ENCODE results near the gene RAVER2. TPM values are rescaled to one million over a fixed set of nuclear protein-coding genes. Genes with fewer than 3 reads are reported as not detected.
A peak's percentile ranks its signal among the peaks of the same experiment; 100 is the strongest.

RAVER2 gene
- polyA plus RNA-seq, 3 donors, result 0.38 to 1.3 (median 0.69) TPM

GRCh38 chr1:64878090-64878489 lies 133.2 kb downstream of the RAVER2 start:
- H3K79me2 ChIP-seq (ENCODE audit: insufficient read depth, low read length), result no peaks in the 10 kb centered on the region
- no peak overlapping the region for H3K4me3 ChIP-seq (replicated peaks in 1 of 3; ENCODE audit: low read depth in 2 of 3, low read length in 3 of 3)
- H3K9me3 Mint-ChIP-seq, result no peaks in the 10 kb centered on the region
- no peaks in the 10 kb centered on the region for H3K27me3 ChIP-seq (ENCODE audit: control insufficient read depth in 2 of 2, insufficient read depth in 2 of 2, low read length in 2 of 2)
- H3K27ac ChIP-seq (ENCODE audit: low read depth in 1 of 2, low read length in 2 of 2), result no peak overlapping the region
- H3K4me2 ChIP-seq (replicated peaks; ENCODE audit: extremely low read depth, low read length, poor library complexity, severe bottlenecking), result no peak overlapping the region
- intact Hi-C loops (cut with micrococcal nuclease), result no loop called here
- DNase-seq, result no peak
- peaks cover 80 to 97% of the 10 kb centered on the region in 2 donors for H3K36me3 ChIP-seq (replicated peaks in 1 of 2; ENCODE audit: control insufficient read depth in 1 of 2, insufficient read depth in 2 of 2, low read length in 2 of 2)
- H3K9me3 ChIP-seq (replicated peaks in 1 of 2; ENCODE audit: control insufficient read depth in 1 of 2, insufficient read depth in 1 of 2, low read length in 2 of 2), result no peaks in the 10 kb centered on the region
- no peak overlapping the region for H2AFZ ChIP-seq (ENCODE audit: insufficient read depth, low read depth, low read length, poor library complexity, severe bottlenecking)
- H3K36me3 Mint-ChIP-seq, result peaks cover 75 to 77% of the 10 kb centered on the region in 2 donors
- H3K27ac Mint-ChIP-seq, result peak overlapping the region in 1 of 7 donors; percentile 65
- H3K27me3 Mint-ChIP-seq (ENCODE audit: low read depth in 3 of 3), result peaks cover 0 to 2% (median 0%) of the 10 kb centered on the region in 3 donors
- no peak overlapping the region for H3K4me3 Mint-ChIP-seq
- no peak for TF ChIP-seq CTCF (IDR thresholded peaks at IDR 0.05)
- H3K9ac ChIP-seq (ENCODE audit: insufficient read depth, low read length, poor library complexity, severe bottlenecking), result no peak overlapping the region
- H3K4me1 Mint-ChIP-seq, result no peaks in the 10 kb centered on the region
- H4K20me1 ChIP-seq (ENCODE audit: insufficient read depth, low read length), result peaks cover 57% of the 10 kb centered on the region
- no peaks in the 10 kb centered on the region for H3K4me1 ChIP-seq (ENCODE audit: control insufficient read depth in 1 of 2, insufficient read depth in 2 of 2, low read length in 2 of 2)

DNA sequence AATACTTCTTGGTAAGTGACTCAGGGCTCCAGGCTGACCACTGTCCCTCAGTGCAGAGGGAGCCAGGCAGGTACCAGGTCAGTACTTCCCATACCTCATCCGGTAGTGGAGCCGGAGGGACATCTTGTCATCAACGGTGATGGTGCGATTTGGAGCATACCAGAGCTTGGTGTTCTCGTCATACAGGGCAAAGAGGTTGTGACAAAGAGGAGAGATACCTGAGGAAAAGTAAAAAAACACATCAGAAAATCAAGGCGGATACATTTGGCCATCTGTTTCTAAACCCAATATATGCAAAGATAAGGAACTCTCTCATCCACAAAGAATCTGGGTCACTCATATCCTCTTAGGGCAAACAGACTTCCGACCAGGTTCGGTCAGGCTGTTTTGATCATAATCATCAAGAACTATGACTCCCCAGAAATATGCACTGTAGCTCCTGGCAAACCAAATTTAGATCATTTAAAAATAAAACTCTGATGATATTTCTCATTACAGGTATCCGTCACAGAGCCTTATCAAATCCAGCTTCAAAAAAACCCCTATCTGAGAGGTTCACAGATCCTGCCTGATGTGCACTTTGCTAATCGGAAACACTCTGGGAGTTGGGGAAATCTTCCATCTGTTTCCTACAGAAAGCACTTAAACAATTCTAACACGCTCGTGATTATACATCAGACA lies 134.2 kb downstream of the RAVER2 start:
- Mint-ChIP-seq H3K36me3 (peaks cover 74 to 78% of the 10 kb centered on the region in 2 donors), H3K27me3 (ENCODE audit: low read depth in 3 of 3) (no peaks in the 10 kb centered on the region), H3K27ac (peak overlapping the region in 2 of 7 donors; percentile 6 to 53), H3K4me3 (no peak overlapping the region), H3K4me1 (no peaks in the 10 kb centered on the region), H3K9me3 (no peaks in the 10 kb centered on the region)
- Histone ChIP-seq H2AFZ (ENCODE audit: insufficient read depth, low read depth, low read length, poor library complexity, severe bottlenecking) (no peak overlapping the region), H3K4me2 (replicated peaks; ENCODE audit: extremely low read depth, low read length, poor library complexity, severe bottlenecking) (no peak overlapping the region), H3K9ac (ENCODE audit: insufficient read depth, low read length, poor library complexity, severe bottlenecking) (no peak overlapping the region), H3K79me2 (ENCODE audit: insufficient read depth, low read length) (no peaks in the 10 kb centered on the region), H3K27ac (ENCODE audit: low read depth in 1 of 2, low read length in 2 of 2) (no peak overlapping the region), H3K27me3 (ENCODE audit: control insufficient read depth in 2 of 2, insufficient read depth in 2 of 2, low read length in 2 of 2) (no peaks in the 10 kb centered on the region), H3K4me1 (ENCODE audit: control insufficient read depth in 1 of 2, insufficient read depth in 2 of 2, low read length in 2 of 2) (no peaks in the 10 kb centered on the region), H3K9me3 (replicated peaks in 1 of 2; ENCODE audit: control insufficient read depth in 1 of 2, insufficient read depth in 1 of 2, low read length in 2 of 2) (no peaks in the 10 kb centered on the region), H4K20me1 (ENCODE audit: insufficient read depth, low read length) (peaks cover 59% of the 10 kb centered on the region), H3K4me3 (replicated peaks in 1 of 3; ENCODE audit: low read depth in 2 of 3, low read length in 3 of 3) (no peak overlapping the region), H3K36me3 (replicated peaks in 1 of 2; ENCODE audit: control insufficient read depth in 1 of 2, insufficient read depth in 2 of 2, low read length in 2 of 2) (peaks cover 75 to 97% of the 10 kb centered on the region in 2 donors)
- no peak for TF ChIP-seq CTCF (IDR thresholded peaks at IDR 0.05)
- DNase-seq, result no peak
- 96% methylated on average over 3 of the region's 12 CpGs for WGBS (ENCODE audit: insufficient coverage)
- intact Hi-C loops (cut with micrococcal nuclease), result no loop called here

All from CD14-positive monocyte (primary cell).